ENCODE measurements around the gene TPH1. TPM values are rescaled to one million over a fixed set of nuclear protein-coding genes. Genes with fewer than 3 reads are reported as not detected.

TPH1 gene
- total RNA-seq, 1 experiment from 2014 or later = 0.05 TPM

DNA sequence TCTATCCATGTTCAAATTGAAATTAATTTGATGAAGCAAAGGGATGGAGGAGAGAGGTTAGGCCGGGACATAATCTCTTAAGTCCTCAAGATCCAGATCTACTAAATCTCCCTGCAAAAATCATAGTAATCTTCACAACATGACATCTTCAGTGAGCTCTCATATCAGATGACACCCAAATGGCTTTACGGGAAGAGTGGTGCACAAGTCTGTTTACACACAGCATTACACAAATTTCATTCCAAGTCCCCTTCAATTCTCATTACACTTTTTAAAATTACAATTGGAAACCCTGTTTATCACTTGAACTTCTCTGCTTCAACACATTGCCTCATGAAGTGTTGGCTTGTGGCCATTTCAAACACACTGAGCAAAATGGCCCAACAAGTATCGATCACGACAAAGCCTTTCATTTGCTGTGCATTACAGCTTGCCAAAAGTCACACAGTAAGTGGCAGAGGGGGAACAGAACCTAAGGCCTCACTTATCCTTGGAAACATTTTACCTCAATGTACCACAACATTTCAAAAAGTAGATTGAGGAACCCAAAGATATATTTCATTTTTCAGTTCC is 17.9 kb upstream of the TPH1 start:
- H3K4me3 ChIP-seq (ENCODE audit: low read depth in 2 of 2, low read length in 2 of 2) = no peak overlapping the region
- TF ChIP-seq REST (IDR thresholded peaks at IDR 0.05; ENCODE audit: insufficient read depth in 1 of 2, low read depth in 2 of 2, low read length in 1 of 2) (no peak), TCF7L2 (IDR thresholded peaks at IDR 0.05; ENCODE audit: low read depth, low read length) (no peak), SIN3A (IDR thresholded peaks at IDR 0.05; ENCODE audit: borderline replicate concordance, insufficient read depth, low read depth, low read length) (no peak), POLR2AphosphoS5 (IDR thresholded peaks at IDR 0.05; ENCODE audit: low read depth, low read length) (no peak)
- TF ChIP-seq, protein P1, sequence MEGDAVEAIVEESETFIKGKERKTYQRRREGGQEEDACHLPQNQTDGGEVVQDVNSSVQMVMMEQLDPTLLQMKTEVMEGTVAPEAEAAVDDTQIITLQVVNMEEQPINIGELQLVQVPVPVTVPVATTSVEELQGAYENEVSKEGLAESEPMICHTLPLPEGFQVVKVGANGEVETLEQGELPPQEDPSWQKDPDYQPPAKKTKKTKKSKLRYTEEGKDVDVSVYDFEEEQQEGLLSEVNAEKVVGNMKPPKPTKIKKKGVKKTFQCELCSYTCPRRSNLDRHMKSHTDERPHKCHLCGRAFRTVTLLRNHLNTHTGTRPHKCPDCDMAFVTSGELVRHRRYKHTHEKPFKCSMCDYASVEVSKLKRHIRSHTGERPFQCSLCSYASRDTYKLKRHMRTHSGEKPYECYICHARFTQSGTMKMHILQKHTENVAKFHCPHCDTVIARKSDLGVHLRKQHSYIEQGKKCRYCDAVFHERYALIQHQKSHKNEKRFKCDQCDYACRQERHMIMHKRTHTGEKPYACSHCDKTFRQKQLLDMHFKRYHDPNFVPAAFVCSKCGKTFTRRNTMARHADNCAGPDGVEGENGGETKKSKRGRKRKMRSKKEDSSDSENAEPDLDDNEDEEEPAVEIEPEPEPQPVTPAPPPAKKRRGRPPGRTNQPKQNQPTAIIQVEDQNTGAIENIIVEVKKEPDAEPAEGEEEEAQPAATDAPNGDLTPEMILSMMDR (IDR thresholded peaks at IDR 0.05) = no peak
- no peaks in the 10 kb centered on the region for H3K36me3 ChIP-seq (ENCODE audit: control insufficient read depth, insufficient read depth, low read length)
- no TSS peak for BruUV-seq (replicated peaks)
- intact Hi-C loops (cut with micrococcal nuclease; ENCODE audit: unreplicated experiment) = no loop called here
- DNase-seq (ENCODE audit: low read depth, low spot score) (no peak), ATAC-seq (no peak)
- no peaks in the 10 kb centered on the region for H3K4me1 ChIP-seq (ENCODE audit: control insufficient read depth, insufficient read depth, low read length)
- ChIA-PET CTCF (no interaction called here), POLR2A (no interaction called here)
- no peaks in the 10 kb centered on the region for H3K27me3 ChIP-seq (ENCODE audit: control insufficient read depth, insufficient read depth, low read length)
- no peak overlapping the region for H3K27ac ChIP-seq (ENCODE audit: low read length)
- H3K9me3 ChIP-seq (ENCODE audit: control insufficient read depth, insufficient read depth, low read depth, low read length) = no peaks in the 10 kb centered on the region
- in situ Hi-C loops (cut with HindIII; ENCODE audit: low pct_unique_long_range_greater_than_20kb, low sequenced_read_pairs) = no loop called here

GRCh38 chr11:18063125-18063524 is 17.1 kb upstream of the TPH1 start:
- Histone ChIP-seq H3K9me3 (ENCODE audit: control insufficient read depth, insufficient read depth, low read depth, low read length) (no peaks in the 10 kb centered on the region), H3K27me3 (ENCODE audit: control insufficient read depth, insufficient read depth, low read length) (no peaks in the 10 kb centered on the region), H3K4me1 (ENCODE audit: control insufficient read depth, insufficient read depth, low read length) (no peaks in the 10 kb centered on the region), H3K36me3 (ENCODE audit: control insufficient read depth, insufficient read depth, low read length) (no peaks in the 10 kb centered on the region), H3K27ac (ENCODE audit: low read length) (no peak overlapping the region), H3K4me3 (ENCODE audit: low read depth in 2 of 2, low read length in 2 of 2) (no peak overlapping the region)
- TF ChIP-seq, protein P1 (IDR thresholded peaks at IDR 0.05) = no peak
- TF ChIP-seq SIN3A (IDR thresholded peaks at IDR 0.05; ENCODE audit: borderline replicate concordance, insufficient read depth, low read depth, low read length) (no peak), REST (IDR thresholded peaks at IDR 0.05; ENCODE audit: insufficient read depth in 1 of 2, low read depth in 2 of 2, low read length in 1 of 2) (no peak), POLR2AphosphoS5 (IDR thresholded peaks at IDR 0.05; ENCODE audit: low read depth, low read length) (no peak), TCF7L2 (IDR thresholded peaks at IDR 0.05; ENCODE audit: low read depth, low read length) (no peak)
- in situ Hi-C loops (cut with HindIII; ENCODE audit: low pct_unique_long_range_greater_than_20kb, low sequenced_read_pairs) = no loop called here
- no TSS peak for BruUV-seq (replicated peaks)
- DNase-seq (ENCODE audit: low read depth, low spot score) (no peak), ATAC-seq (no peak)
- intact Hi-C loops (cut with micrococcal nuclease; ENCODE audit: unreplicated experiment) = no loop called here
- POLR2A ChIA-PET = no interaction called here
- CTCF ChIA-PET = no interaction called here

All from Panc1 (cell line).